K562 (cell line): ENCODE data around the gene GPD2. TPM values are rescaled to one million over a fixed set of nuclear protein-coding genes. Genes with fewer than 3 reads are reported as not detected.
A peak's percentile ranks its signal among the peaks of the same experiment; 100 is the strongest.

Experiments used
- ELF1 ChIP-seq: fragments of 200-800 bp; sonication (Bioruptor generic); IDR thresholded peaks from 2 replicates; pipeline ENCODE4 v1.6.1; 2016; ENCODE audit warnings: missing genetic modification characterization, missing compliant biosample characterization
- HCFC1 ChIP-seq: IDR thresholded peaks from 2 replicates; pipeline ENCODE4 v1.6.1; 2012; ENCODE audit warnings: low read depth, low read length, improper control_type of control experiment
- KDM5B ChIP-seq: fragments of 200-600 bp; sonication (generic); IDR thresholded peaks from 2 replicates; pipeline ENCODE4 v1.6.1; 2012; ENCODE audit warnings: low read depth, mild to moderate bottlenecking, moderate library complexity, low read length, control low read depth, inconsistent platforms; ENCODE audit not compliant: insufficient replicate concordance
- MEIS2 ChIP-seq: fragments of 450-650 bp; IDR thresholded peaks from 2 replicates; pipeline ENCODE4 v1.6.1; 2014; ENCODE audit warnings: mild to moderate bottlenecking; ENCODE audit not compliant: partially characterized antibody
- PYGO2 ChIP-seq: fragments of 450-650 bp; IDR thresholded peaks from 2 replicates; pipeline ENCODE4 v1.6.1; 2016; ENCODE audit warnings: mild to moderate bottlenecking, missing genetic modification characterization, moderate library complexity, missing compliant biosample characterization
- SLC30A9 ChIP-seq: fragments of 250-450 bp; sonication (Bioruptor Pico); IDR thresholded peaks from 2 replicates; pipeline ENCODE4 v1.8.0; 2022; ENCODE audit warnings: mild to moderate bottlenecking, moderate library complexity
- TAF1 ChIP-seq: IDR thresholded peaks from 2 replicates; pipeline ENCODE4 v1.6.1; 2011; ENCODE audit warnings: mild to moderate bottlenecking, low read length, moderate library complexity; ENCODE audit not compliant: insufficient read depth, control insufficient read depth, severe bottlenecking; ENCODE audit errors: extremely low read depth
- ZBTB1 ChIP-seq: sonication (generic); formaldehyde crosslinking; IDR thresholded peaks from 2 replicates; pipeline ENCODE4 v1.8.1; 2023; ENCODE audit warnings: missing genetic modification reagents, low read depth, mild to moderate bottlenecking, borderline replicate concordance
- ZNF175 ChIP-seq: fragments of 200-800 bp; sonication (Bioruptor generic); IDR thresholded peaks from 2 replicates; pipeline ENCODE4 v1.6.1; 2016; ENCODE audit warnings: low read depth, mild to moderate bottlenecking, missing genetic modification characterization, missing compliant biosample characterization
- ZNF197 ChIP-seq: fragments of 200-800 bp; sonication (Bioruptor generic); IDR thresholded peaks from 2 replicates; pipeline ENCODE4 v1.6.1; 2016; ENCODE audit warnings: low read depth, missing genetic modification characterization, missing compliant biosample characterization
- ZNF24 ChIP-seq: fragments of 450-650 bp; IDR thresholded peaks from 2 replicates; pipeline ENCODE4 v1.6.1; 2016
- polyA plus RNA-seq, 8 experiments: library from polyadenylated mRNA; depleted of rRNA in 4 of 8; stranded (reverse) in 5 of 8; unstranded in 3 of 8; fragments of >200 nt; fragmentation: Nextera tagmentation in 2 of 8; fragmentation: Illumina TruSeq in 1 of 8; extraction: Ambion mirVana in 2 of 8; extraction: Trizol in 1 of 8; gene quantifications; 2 replicates each; pipeline versions ENCODE4 v1.2.1 to v1.2.3, GENCODE V29; 2011 to 2014; ENCODE audit warnings: inconsistent platforms in 1 of 8, missing spikeins in 1 of 8
- total RNA-seq, 7 experiments: library from RNA; depleted of rRNA in 6 of 7; stranded (reverse); fragments of >200 nt in 6 of 7; fragmentation: Illumina TruSeq in 2 of 7; extraction: Trizol in 2 of 7; gene quantifications; 2 replicates each; pipeline versions ENCODE4 v1.2.1 to v1.2.3, GENCODE V29; 2011 to 2021; ENCODE audit warnings: low replicate concordance in 1 of 7
- TF ChIP-seq, protein P1 (sequence below): fragments of 150-350 bp; IDR thresholded peaks from 2 replicates; pipeline ENCODE4 v1.6.1; 2014; ENCODE audit warnings: low read depth, mild to moderate bottlenecking, low read length, borderline replicate concordance
- TF ChIP-seq, protein P2 (sequence below): fragments of 450-650 bp; IDR thresholded peaks from 2 replicates; pipeline ENCODE4 v1.7.0; 2016; ENCODE audit warnings: borderline replicate concordance
- TF ChIP-seq, protein P3 (sequence below): fragments of 250-450 bp; sonication (Bioruptor Pico); IDR thresholded peaks from 2 replicates; pipeline ENCODE4 v1.8.0; 2022; ENCODE audit warnings: inconsistent platforms
- TF ChIP-seq, protein P4 (sequence below): fragments of 450-650 bp; formaldehyde crosslinking; IDR thresholded peaks from 2 replicates; pipeline ENCODE4 v1.4.0; 2020; ENCODE audit warnings: mild to moderate bottlenecking
- TF ChIP-seq, protein P5 (sequence below): sonication (generic); formaldehyde crosslinking; IDR thresholded peaks from 2 replicates; pipeline ENCODE4 v1.8.1; 2023; ENCODE audit warnings: mild to moderate bottlenecking, missing genetic modification reagents

The GPD2 gene
- total and polyA plus RNA-seq, 9 of the 15 experiments (the other 6 are each of a cell fraction or from before 2014, with no cell fraction given), result 5.2 to 39.2 (median 19.0) TPM

DNA sequence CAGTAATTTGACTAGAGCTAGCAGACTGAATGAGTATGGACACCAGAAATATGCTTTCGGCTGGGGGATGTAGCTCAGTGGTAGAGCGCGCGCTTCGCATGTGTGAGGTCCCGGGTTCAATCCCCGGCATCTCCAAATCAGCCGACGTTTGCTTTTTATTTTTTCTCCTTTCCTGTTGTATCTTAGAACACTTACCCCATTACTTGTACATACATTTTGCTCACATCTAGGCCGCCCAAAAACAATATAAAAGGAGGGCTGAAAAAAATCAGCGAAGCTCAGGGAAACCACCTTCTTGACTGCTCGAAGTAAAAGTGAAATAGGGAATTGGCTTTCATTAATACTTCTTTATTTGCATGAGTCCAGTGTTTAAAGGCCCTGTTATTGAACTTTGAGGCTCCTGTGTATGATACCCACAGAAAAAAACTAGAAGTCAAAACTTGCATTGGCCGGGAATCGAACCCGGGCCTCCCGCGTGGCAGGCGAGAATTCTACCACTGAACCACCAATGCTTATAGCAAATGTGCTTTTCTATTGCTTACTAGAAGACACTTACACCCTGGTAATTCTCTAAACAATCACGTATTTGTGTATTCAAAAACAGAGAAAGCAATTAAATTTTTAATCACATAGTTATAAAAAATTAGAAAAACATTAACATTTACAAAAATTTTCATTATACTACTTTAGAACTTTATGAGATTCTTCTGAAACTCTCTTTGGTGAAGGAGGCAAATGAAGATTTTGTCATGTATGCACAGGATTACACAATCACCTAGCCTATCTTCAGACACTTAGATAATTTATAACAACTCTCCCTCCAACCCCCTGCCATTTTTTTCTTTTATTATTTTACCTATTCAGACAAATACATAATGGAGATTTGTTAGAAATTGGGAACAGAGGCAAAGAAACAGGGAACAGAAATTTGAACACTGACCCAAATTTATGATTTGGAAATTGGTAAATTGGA, 35.2 kb upstream of the GPD2 start (continued):
- TF ChIP-seq, protein P1, sequence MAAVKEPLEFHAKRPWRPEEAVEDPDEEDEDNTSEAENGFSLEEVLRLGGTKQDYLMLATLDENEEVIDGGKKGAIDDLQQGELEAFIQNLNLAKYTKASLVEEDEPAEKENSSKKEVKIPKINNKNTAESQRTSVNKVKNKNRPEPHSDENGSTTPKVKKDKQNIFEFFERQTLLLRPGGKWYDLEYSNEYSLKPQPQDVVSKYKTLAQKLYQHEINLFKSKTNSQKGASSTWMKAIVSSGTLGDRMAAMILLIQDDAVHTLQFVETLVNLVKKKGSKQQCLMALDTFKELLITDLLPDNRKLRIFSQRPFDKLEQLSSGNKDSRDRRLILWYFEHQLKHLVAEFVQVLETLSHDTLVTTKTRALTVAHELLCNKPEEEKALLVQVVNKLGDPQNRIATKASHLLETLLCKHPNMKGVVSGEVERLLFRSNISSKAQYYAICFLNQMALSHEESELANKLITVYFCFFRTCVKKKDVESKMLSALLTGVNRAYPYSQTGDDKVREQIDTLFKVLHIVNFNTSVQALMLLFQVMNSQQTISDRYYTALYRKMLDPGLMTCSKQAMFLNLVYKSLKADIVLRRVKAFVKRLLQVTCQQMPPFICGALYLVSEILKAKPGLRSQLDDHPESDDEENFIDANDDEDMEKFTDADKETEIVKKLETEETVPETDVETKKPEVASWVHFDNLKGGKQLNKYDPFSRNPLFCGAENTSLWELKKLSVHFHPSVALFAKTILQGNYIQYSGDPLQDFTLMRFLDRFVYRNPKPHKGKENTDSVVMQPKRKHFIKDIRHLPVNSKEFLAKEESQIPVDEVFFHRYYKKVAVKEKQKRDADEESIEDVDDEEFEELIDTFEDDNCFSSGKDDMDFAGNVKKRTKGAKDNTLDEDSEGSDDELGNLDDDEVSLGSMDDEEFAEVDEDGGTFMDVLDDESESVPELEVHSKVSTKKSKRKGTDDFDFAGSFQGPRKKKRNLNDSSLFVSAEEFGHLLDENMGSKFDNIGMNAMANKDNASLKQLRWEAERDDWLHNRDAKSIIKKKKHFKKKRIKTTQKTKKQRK, result no peak
- no peak; the same call in none of the 2 replicates for TF ChIP-seq PYGO2 (tag)
- TF ChIP-seq HCFC1, result no peak
- TF ChIP-seq, protein P2, sequence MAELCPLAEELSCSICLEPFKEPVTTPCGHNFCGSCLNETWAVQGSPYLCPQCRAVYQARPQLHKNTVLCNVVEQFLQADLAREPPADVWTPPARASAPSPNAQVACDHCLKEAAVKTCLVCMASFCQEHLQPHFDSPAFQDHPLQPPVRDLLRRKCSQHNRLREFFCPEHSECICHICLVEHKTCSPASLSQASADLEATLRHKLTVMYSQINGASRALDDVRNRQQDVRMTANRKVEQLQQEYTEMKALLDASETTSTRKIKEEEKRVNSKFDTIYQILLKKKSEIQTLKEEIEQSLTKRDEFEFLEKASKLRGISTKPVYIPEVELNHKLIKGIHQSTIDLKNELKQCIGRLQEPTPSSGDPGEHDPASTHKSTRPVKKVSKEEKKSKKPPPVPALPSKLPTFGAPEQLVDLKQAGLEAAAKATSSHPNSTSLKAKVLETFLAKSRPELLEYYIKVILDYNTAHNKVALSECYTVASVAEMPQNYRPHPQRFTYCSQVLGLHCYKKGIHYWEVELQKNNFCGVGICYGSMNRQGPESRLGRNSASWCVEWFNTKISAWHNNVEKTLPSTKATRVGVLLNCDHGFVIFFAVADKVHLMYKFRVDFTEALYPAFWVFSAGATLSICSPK, result no peak
- TF ChIP-seq ZBTB1 (CRISPR knock-in tag), result no peak
- TF ChIP-seq MEIS2, result peak; percentile 89
- TF ChIP-seq, protein P3, sequence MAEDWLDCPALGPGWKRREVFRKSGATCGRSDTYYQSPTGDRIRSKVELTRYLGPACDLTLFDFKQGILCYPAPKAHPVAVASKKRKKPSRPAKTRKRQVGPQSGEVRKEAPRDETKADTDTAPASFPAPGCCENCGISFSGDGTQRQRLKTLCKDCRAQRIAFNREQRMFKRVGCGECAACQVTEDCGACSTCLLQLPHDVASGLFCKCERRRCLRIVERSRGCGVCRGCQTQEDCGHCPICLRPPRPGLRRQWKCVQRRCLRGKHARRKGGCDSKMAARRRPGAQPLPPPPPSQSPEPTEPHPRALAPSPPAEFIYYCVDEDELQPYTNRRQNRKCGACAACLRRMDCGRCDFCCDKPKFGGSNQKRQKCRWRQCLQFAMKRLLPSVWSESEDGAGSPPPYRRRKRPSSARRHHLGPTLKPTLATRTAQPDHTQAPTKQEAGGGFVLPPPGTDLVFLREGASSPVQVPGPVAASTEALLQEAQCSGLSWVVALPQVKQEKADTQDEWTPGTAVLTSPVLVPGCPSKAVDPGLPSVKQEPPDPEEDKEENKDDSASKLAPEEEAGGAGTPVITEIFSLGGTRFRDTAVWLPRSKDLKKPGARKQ (CRISPR knock-in tag), result no peak
- TF ChIP-seq ZNF175 (CRISPR knock-in tag), result no peak
- no peak for TF ChIP-seq ZNF197 (CRISPR knock-in tag)
- TF ChIP-seq, protein P4, sequence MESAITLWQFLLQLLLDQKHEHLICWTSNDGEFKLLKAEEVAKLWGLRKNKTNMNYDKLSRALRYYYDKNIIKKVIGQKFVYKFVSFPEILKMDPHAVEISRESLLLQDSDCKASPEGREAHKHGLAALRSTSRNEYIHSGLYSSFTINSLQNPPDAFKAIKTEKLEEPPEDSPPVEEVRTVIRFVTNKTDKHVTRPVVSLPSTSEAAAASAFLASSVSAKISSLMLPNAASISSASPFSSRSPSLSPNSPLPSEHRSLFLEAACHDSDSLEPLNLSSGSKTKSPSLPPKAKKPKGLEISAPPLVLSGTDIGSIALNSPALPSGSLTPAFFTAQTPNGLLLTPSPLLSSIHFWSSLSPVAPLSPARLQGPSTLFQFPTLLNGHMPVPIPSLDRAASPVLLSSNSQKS (CRISPR knock-in tag), result peak; percentile 79; the same call in 1 of the 2 replicates
- TF ChIP-seq KDM5B, result no peak
- TF ChIP-seq ELF1, result peak; percentile 48; the same call in 1 of the 2 replicates
- TF ChIP-seq SLC30A9 (CRISPR knock-in tag), result no peak
- TF ChIP-seq TAF1, result no peak
- TF ChIP-seq, protein P5, sequence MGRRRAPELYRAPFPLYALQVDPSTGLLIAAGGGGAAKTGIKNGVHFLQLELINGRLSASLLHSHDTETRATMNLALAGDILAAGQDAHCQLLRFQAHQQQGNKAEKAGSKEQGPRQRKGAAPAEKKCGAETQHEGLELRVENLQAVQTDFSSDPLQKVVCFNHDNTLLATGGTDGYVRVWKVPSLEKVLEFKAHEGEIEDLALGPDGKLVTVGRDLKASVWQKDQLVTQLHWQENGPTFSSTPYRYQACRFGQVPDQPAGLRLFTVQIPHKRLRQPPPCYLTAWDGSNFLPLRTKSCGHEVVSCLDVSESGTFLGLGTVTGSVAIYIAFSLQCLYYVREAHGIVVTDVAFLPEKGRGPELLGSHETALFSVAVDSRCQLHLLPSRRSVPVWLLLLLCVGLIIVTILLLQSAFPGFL (CRISPR knock-in tag), result peak; percentile 98
- no peak; the same call in 1 of the 2 replicates for TF ChIP-seq ZNF24
